Measurements from ENCODE around the gene TRIM46. TPM values are rescaled to one million over a fixed set of nuclear protein-coding genes. Genes with fewer than 3 reads are reported as not detected.

Gene TRIM46
- total and polyA plus RNA-seq, 2 of the 13 experiments (the other 11 are each of a cell fraction or from before 2014, with no cell fraction given): 0.04 to 0.09 TPM

DNA sequence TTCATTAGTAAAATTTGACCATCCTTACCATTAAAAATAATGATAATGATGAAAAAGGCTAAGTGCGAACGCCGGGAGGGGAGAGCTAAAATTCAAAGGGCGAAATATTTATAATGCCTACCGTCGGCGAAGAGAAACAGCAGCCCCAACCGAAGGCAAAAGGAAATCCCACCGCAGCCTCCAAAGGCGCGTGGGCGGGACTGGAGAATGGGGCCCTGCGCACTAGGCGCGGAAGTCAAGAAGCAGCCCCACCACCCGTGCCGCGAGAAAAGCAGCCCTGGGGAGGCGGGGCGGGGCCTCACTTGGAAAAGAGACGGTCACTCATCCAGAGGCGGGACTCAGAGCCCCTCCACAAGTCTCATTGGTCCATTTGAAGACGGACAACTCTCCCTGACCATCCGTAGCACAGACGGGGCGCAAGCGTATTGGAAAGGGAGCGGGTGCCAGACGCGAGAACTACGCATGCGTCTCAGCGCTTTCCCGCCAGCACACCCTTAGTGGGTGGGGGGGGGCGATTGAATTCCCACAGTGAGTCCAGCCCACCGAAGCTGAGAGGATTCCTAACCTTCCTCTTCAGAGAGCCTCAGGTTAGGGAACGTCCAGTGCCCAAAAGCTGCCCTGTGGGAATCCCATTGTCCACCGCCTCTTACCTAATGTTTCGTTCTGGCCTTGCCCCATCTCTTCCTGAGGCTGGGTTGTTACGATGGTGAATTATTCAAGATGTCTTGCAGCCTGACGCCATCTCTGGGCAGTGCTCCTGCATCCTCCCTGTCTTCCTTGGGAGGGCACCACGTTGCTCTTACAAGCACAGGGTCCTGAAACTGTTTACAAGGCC lies 53.8 kb downstream of the TRIM46 start (continued):
- TF ChIP-seq, protein P1, sequence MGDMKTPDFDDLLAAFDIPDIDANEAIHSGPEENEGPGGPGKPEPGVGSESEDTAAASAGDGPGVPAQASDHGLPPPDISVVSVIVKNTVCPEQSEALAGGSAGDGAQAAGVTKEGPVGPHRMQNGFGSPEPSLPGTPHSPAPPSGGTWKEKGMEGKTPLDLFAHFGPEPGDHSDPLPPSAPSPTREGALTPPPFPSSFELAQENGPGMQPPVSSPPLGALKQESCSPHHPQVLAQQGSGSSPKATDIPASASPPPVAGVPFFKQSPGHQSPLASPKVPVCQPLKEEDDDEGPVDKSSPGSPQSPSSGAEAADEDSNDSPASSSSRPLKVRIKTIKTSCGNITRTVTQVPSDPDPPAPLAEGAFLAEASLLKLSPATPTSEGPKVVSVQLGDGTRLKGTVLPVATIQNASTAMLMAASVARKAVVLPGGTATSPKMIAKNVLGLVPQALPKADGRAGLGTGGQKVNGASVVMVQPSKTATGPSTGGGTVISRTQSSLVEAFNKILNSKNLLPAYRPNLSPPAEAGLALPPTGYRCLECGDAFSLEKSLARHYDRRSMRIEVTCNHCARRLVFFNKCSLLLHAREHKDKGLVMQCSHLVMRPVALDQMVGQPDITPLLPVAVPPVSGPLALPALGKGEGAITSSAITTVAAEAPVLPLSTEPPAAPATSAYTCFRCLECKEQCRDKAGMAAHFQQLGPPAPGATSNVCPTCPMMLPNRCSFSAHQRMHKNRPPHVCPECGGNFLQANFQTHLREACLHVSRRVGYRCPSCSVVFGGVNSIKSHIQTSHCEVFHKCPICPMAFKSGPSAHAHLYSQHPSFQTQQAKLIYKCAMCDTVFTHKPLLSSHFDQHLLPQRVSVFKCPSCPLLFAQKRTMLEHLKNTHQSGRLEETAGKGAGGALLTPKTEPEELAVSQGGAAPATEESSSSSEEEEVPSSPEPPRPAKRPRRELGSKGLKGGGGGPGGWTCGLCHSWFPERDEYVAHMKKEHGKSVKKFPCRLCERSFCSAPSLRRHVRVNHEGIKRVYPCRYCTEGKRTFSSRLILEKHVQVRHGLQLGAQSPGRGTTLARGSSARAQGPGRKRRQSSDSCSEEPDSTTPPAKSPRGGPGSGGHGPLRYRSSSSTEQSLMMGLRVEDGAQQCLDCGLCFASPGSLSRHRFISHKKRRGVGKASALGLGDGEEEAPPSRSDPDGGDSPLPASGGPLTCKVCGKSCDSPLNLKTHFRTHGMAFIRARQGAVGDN (CRISPR knock-in tag; IDR thresholded peaks at IDR 0.05): peak; percentile 89
- TF ChIP-seq, protein P2, sequence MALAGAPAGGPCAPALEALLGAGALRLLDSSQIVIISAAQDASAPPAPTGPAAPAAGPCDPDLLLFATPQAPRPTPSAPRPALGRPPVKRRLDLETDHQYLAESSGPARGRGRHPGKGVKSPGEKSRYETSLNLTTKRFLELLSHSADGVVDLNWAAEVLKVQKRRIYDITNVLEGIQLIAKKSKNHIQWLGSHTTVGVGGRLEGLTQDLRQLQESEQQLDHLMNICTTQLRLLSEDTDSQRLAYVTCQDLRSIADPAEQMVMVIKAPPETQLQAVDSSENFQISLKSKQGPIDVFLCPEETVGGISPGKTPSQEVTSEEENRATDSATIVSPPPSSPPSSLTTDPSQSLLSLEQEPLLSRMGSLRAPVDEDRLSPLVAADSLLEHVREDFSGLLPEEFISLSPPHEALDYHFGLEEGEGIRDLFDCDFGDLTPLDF (CRISPR knock-in tag; IDR thresholded peaks at IDR 0.05): peak; percentile 92
- TF ChIP-seq NFIC (IDR thresholded peaks at IDR 0.05; ENCODE audit: low read length) (no peak), ZNF678 (CRISPR knock-in tag; IDR thresholded peaks at IDR 0.05) (0 out of 2 replicates have a peak, but pooled peaks have one; percentile 5), ZFP36L2 (CRISPR knock-in tag; IDR thresholded peaks at IDR 0.05) (no peak), ZNF12 (CRISPR knock-in tag; IDR thresholded peaks at IDR 0.05) (no peak), ZNF614 (CRISPR knock-in tag; IDR thresholded peaks at IDR 0.05; ENCODE audit: borderline replicate concordance) (peak; percentile 40; the same call in 1 of the 2 replicates)
- TF ChIP-seq, protein P3, sequence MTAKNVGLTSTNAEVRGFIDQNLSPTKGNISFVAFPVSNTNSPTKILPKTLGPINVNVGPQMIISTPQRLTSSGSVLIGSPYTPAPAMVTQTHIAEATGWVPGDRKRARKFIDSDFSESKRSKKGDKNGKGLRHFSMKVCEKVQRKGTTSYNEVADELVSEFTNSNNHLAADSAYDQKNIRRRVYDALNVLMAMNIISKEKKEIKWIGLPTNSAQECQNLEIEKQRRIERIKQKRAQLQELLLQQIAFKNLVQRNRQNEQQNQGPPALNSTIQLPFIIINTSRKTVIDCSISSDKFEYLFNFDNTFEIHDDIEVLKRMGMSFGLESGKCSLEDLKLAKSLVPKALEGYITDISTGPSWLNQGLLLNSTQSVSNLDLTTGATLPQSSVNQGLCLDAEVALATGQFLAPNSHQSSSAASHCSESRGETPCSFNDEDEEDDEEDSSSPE (CRISPR knock-in tag; IDR thresholded peaks at IDR 0.05): peak; percentile 98
- TF ChIP-seq, protein P4, sequence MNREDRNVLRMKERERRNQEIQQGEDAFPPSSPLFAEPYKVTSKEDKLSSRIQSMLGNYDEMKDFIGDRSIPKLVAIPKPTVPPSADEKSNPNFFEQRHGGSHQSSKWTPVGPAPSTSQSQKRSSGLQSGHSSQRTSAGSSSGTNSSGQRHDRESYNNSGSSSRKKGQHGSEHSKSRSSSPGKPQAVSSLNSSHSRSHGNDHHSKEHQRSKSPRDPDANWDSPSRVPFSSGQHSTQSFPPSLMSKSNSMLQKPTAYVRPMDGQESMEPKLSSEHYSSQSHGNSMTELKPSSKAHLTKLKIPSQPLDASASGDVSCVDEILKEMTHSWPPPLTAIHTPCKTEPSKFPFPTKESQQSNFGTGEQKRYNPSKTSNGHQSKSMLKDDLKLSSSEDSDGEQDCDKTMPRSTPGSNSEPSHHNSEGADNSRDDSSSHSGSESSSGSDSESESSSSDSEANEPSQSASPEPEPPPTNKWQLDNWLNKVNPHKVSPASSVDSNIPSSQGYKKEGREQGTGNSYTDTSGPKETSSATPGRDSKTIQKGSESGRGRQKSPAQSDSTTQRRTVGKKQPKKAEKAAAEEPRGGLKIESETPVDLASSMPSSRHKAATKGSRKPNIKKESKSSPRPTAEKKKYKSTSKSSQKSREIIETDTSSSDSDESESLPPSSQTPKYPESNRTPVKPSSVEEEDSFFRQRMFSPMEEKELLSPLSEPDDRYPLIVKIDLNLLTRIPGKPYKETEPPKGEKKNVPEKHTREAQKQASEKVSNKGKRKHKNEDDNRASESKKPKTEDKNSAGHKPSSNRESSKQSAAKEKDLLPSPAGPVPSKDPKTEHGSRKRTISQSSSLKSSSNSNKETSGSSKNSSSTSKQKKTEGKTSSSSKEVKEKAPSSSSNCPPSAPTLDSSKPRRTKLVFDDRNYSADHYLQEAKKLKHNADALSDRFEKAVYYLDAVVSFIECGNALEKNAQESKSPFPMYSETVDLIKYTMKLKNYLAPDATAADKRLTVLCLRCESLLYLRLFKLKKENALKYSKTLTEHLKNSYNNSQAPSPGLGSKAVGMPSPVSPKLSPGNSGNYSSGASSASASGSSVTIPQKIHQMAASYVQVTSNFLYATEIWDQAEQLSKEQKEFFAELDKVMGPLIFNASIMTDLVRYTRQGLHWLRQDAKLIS (CRISPR knock-in tag; IDR thresholded peaks at IDR 0.05): 0 out of 2 replicates have a peak, but pooled peaks have one; percentile 42
- TF ChIP-seq, protein P5, sequence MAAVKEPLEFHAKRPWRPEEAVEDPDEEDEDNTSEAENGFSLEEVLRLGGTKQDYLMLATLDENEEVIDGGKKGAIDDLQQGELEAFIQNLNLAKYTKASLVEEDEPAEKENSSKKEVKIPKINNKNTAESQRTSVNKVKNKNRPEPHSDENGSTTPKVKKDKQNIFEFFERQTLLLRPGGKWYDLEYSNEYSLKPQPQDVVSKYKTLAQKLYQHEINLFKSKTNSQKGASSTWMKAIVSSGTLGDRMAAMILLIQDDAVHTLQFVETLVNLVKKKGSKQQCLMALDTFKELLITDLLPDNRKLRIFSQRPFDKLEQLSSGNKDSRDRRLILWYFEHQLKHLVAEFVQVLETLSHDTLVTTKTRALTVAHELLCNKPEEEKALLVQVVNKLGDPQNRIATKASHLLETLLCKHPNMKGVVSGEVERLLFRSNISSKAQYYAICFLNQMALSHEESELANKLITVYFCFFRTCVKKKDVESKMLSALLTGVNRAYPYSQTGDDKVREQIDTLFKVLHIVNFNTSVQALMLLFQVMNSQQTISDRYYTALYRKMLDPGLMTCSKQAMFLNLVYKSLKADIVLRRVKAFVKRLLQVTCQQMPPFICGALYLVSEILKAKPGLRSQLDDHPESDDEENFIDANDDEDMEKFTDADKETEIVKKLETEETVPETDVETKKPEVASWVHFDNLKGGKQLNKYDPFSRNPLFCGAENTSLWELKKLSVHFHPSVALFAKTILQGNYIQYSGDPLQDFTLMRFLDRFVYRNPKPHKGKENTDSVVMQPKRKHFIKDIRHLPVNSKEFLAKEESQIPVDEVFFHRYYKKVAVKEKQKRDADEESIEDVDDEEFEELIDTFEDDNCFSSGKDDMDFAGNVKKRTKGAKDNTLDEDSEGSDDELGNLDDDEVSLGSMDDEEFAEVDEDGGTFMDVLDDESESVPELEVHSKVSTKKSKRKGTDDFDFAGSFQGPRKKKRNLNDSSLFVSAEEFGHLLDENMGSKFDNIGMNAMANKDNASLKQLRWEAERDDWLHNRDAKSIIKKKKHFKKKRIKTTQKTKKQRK (IDR thresholded peaks at IDR 0.05; ENCODE audit: low read length): no peak
- TF ChIP-seq, protein P6, sequence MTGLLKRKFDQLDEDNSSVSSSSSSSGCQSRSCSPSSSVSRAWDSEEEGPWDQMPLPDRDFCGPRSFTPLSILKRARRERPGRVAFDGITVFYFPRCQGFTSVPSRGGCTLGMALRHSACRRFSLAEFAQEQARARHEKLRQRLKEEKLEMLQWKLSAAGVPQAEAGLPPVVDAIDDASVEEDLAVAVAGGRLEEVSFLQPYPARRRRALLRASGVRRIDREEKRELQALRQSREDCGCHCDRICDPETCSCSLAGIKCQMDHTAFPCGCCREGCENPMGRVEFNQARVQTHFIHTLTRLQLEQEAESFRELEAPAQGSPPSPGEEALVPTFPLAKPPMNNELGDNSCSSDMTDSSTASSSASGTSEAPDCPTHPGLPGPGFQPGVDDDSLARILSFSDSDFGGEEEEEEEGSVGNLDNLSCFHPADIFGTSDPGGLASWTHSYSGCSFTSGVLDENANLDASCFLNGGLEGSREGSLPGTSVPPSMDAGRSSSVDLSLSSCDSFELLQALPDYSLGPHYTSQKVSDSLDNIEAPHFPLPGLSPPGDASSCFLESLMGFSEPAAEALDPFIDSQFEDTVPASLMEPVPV (CRISPR knock-in tag; IDR thresholded peaks at IDR 0.05): peak; percentile 36; the same call in 1 of the 2 replicates
